Measurements from ENCODE around the gene ARID1B.

Gene ARID1B

GRCh38 chr6:156760377-156760776 lies 16.8 kb upstream of the ARID1B start:
- no peak overlapping the region for H4K91ac ChIP-seq (ENCODE audit: low read depth, low read length)
- H2BK5ac ChIP-seq (ENCODE audit: low read depth, low read length, poor library complexity), result no peak overlapping the region
- H3K36me3 ChIP-seq (ENCODE audit: control insufficient read depth in 1 of 2, insufficient read depth in 2 of 2, low read length in 2 of 2), result no peaks in the 10 kb centered on the region
- no peaks in the 10 kb centered on the region for H3K27me3 ChIP-seq (ENCODE audit: insufficient read depth, low read length)
- H3K4ac ChIP-seq (ENCODE audit: low read depth, low read length), result no peak overlapping the region
- WGBS (ENCODE audit: extremely low coverage, insufficient coverage, insufficient read length), result no CpG with 5 or more reads among the region's 4 CpGs
- no peak overlapping the region for H2BK12ac ChIP-seq (ENCODE audit: low read length)
- no peak overlapping the region for H3K27ac ChIP-seq (ENCODE audit: low read depth, low read length)
- H3K23ac ChIP-seq (ENCODE audit: low read length), result no peak overlapping the region
- H3K4me1 ChIP-seq (ENCODE audit: control insufficient read depth in 1 of 2, insufficient read depth in 2 of 2, low read length in 2 of 2), result no peaks in the 10 kb centered on the region
- no peaks in the 10 kb centered on the region for H3K79me1 ChIP-seq (ENCODE audit: low read length)
- DNase-seq, result no peak
- no peak overlapping the region for H3K14ac ChIP-seq (ENCODE audit: low read length)
- no peak overlapping the region for H2AK5ac ChIP-seq (ENCODE audit: low read length)
- H3K18ac ChIP-seq (ENCODE audit: low read length), result no peak overlapping the region
- H3K9me3 ChIP-seq (ENCODE audit: insufficient read depth, low read depth, low read length), result no peaks in the 10 kb centered on the region
- H4K8ac ChIP-seq (ENCODE audit: low read depth, low read length), result no peak overlapping the region
- H3K4me2 ChIP-seq (ENCODE audit: low read length), result no peak overlapping the region
- H2BK120ac ChIP-seq (ENCODE audit: insufficient read depth, low read length, poor library complexity), result no peak overlapping the region
- no peak overlapping the region for H4K12ac ChIP-seq (ENCODE audit: low read depth, low read length)
- no peak overlapping the region for H3K4me3 ChIP-seq (ENCODE audit: low read depth, low read length)
- H2AFZ ChIP-seq (ENCODE audit: insufficient read depth, low read length, poor library complexity), result no peak overlapping the region
- H3K79me2 ChIP-seq (ENCODE audit: control insufficient read depth, insufficient read depth, low read length, poor library complexity), result no peaks in the 10 kb centered on the region
- H3K9ac ChIP-seq (ENCODE audit: low read length), result no peak overlapping the region

GRCh38 chr6:156762547-156762946 lies 14.6 kb upstream of the ARID1B start:
- no peak for DNase-seq
- no peaks in the 10 kb centered on the region for H3K79me1 ChIP-seq (ENCODE audit: low read length)
- no peak overlapping the region for H3K23ac ChIP-seq (ENCODE audit: low read length)
- H3K79me2 ChIP-seq (ENCODE audit: control insufficient read depth, insufficient read depth, low read length, poor library complexity), result no peaks in the 10 kb centered on the region
- H3K36me3 ChIP-seq (ENCODE audit: control insufficient read depth in 1 of 2, insufficient read depth in 2 of 2, low read length in 2 of 2), result no peaks in the 10 kb centered on the region
- H3K27me3 ChIP-seq (ENCODE audit: insufficient read depth, low read length), result no peaks in the 10 kb centered on the region
- no peak overlapping the region for H3K9ac ChIP-seq (ENCODE audit: low read length)
- no peak overlapping the region for H4K12ac ChIP-seq (ENCODE audit: low read depth, low read length)
- no CpG with 5 or more reads among the region's 7 CpGs for WGBS (ENCODE audit: extremely low coverage, insufficient coverage, insufficient read length)
- no peak overlapping the region for H3K4ac ChIP-seq (ENCODE audit: low read depth, low read length)
- no peak overlapping the region for H2BK120ac ChIP-seq (ENCODE audit: insufficient read depth, low read length, poor library complexity)
- H3K4me2 ChIP-seq (ENCODE audit: low read length), result no peak overlapping the region
- no peak overlapping the region for H4K91ac ChIP-seq (ENCODE audit: low read depth, low read length)
- H3K18ac ChIP-seq (ENCODE audit: low read length), result no peak overlapping the region
- no peaks in the 10 kb centered on the region for H3K4me1 ChIP-seq (ENCODE audit: control insufficient read depth in 1 of 2, insufficient read depth in 2 of 2, low read length in 2 of 2)
- H4K8ac ChIP-seq (ENCODE audit: low read depth, low read length), result no peak overlapping the region
- no peak overlapping the region for H3K4me3 ChIP-seq (ENCODE audit: low read depth, low read length)
- no peak overlapping the region for H2BK12ac ChIP-seq (ENCODE audit: low read length)
- H3K27ac ChIP-seq (ENCODE audit: low read depth, low read length), result no peak overlapping the region
- H2BK5ac ChIP-seq (ENCODE audit: low read depth, low read length, poor library complexity), result no peak overlapping the region
- no peak overlapping the region for H3K14ac ChIP-seq (ENCODE audit: low read length)
- no peaks in the 10 kb centered on the region for H3K9me3 ChIP-seq (ENCODE audit: insufficient read depth, low read depth, low read length)
- no peak overlapping the region for H2AFZ ChIP-seq (ENCODE audit: insufficient read depth, low read length, poor library complexity)
- H2AK5ac ChIP-seq (ENCODE audit: low read length), result no peak overlapping the region

GRCh38 chr6:156765117-156765516 lies 12.1 kb upstream of the ARID1B start:
- H4K12ac ChIP-seq (ENCODE audit: low read depth, low read length), result no peak overlapping the region
- peak overlapping the region; percentile 2 for H3K4me3 ChIP-seq (ENCODE audit: low read depth, low read length)
- H2AK5ac ChIP-seq (ENCODE audit: low read length), result no peak overlapping the region
- H3K9ac ChIP-seq (ENCODE audit: low read length), result no peak overlapping the region
- no peak overlapping the region for H3K14ac ChIP-seq (ENCODE audit: low read length)
- no peak overlapping the region for H2AFZ ChIP-seq (ENCODE audit: insufficient read depth, low read length, poor library complexity)
- no peak overlapping the region for H3K23ac ChIP-seq (ENCODE audit: low read length)
- H4K91ac ChIP-seq (ENCODE audit: low read depth, low read length), result no peak overlapping the region
- no peak overlapping the region for H3K27ac ChIP-seq (ENCODE audit: low read depth, low read length)
- no peaks in the 10 kb centered on the region for H3K9me3 ChIP-seq (ENCODE audit: insufficient read depth, low read depth, low read length)
- no peaks in the 10 kb centered on the region for H3K4me1 ChIP-seq (ENCODE audit: control insufficient read depth in 1 of 2, insufficient read depth in 2 of 2, low read length in 2 of 2)
- H3K27me3 ChIP-seq (ENCODE audit: insufficient read depth, low read length), result no peaks in the 10 kb centered on the region
- H4K8ac ChIP-seq (ENCODE audit: low read depth, low read length), result no peak overlapping the region
- no peak overlapping the region for H2BK120ac ChIP-seq (ENCODE audit: insufficient read depth, low read length, poor library complexity)
- no peaks in the 10 kb centered on the region for H3K79me1 ChIP-seq (ENCODE audit: low read length)
- no peak overlapping the region for H3K18ac ChIP-seq (ENCODE audit: low read length)
- H3K4me2 ChIP-seq (ENCODE audit: low read length), result no peak overlapping the region
- no peak for DNase-seq
- no peak overlapping the region for H3K4ac ChIP-seq (ENCODE audit: low read depth, low read length)
- no CpG with 5 or more reads among the region's 10 CpGs for WGBS (ENCODE audit: extremely low coverage, insufficient coverage, insufficient read length)
- H3K79me2 ChIP-seq (ENCODE audit: control insufficient read depth, insufficient read depth, low read length, poor library complexity), result no peaks in the 10 kb centered on the region
- H3K36me3 ChIP-seq (ENCODE audit: control insufficient read depth in 1 of 2, insufficient read depth in 2 of 2, low read length in 2 of 2), result no peaks in the 10 kb centered on the region
- no peak overlapping the region for H2BK5ac ChIP-seq (ENCODE audit: low read depth, low read length, poor library complexity)
- H2BK12ac ChIP-seq (ENCODE audit: low read length), result no peak overlapping the region

- H3K79me2 ChIP-seq (ENCODE audit: control insufficient read depth, insufficient read depth, low read length, poor library complexity), result no peaks in the 10 kb centered on the region
- H3K4me2 ChIP-seq (ENCODE audit: low read length), result no peak overlapping the region
- no CpG with 5 or more reads among the region's 9 CpGs for WGBS (ENCODE audit: extremely low coverage, insufficient coverage, insufficient read length)
- H2BK120ac ChIP-seq (ENCODE audit: insufficient read depth, low read length, poor library complexity), result no peak overlapping the region
- no peaks in the 10 kb centered on the region for H3K36me3 ChIP-seq (ENCODE audit: control insufficient read depth in 1 of 2, insufficient read depth in 2 of 2, low read length in 2 of 2)
- no peak overlapping the region for H2AFZ ChIP-seq (ENCODE audit: insufficient read depth, low read length, poor library complexity)
- no peak overlapping the region for H3K23ac ChIP-seq (ENCODE audit: low read length)
- H3K18ac ChIP-seq (ENCODE audit: low read length), result no peak overlapping the region
- H3K4me3 ChIP-seq (ENCODE audit: low read depth, low read length), result no peak overlapping the region
- no peak overlapping the region for H2BK5ac ChIP-seq (ENCODE audit: low read depth, low read length, poor library complexity)
- H3K14ac ChIP-seq (ENCODE audit: low read length), result no peak overlapping the region
- no peak overlapping the region for H2BK12ac ChIP-seq (ENCODE audit: low read length)
- no peak overlapping the region for H2AK5ac ChIP-seq (ENCODE audit: low read length)
- no peaks in the 10 kb centered on the region for H3K27me3 ChIP-seq (ENCODE audit: insufficient read depth, low read length)
- H4K8ac ChIP-seq (ENCODE audit: low read depth, low read length), result no peak overlapping the region
- no peak overlapping the region for H4K12ac ChIP-seq (ENCODE audit: low read depth, low read length)
- no peaks in the 10 kb centered on the region for H3K79me1 ChIP-seq (ENCODE audit: low read length)
- H3K4ac ChIP-seq (ENCODE audit: low read depth, low read length), result no peak overlapping the region
- DNase-seq, result peak in 1 of 2 donors; percentile 15
- no peak overlapping the region for H3K9ac ChIP-seq (ENCODE audit: low read length)
- no peaks in the 10 kb centered on the region for H3K9me3 ChIP-seq (ENCODE audit: insufficient read depth, low read depth, low read length)
- H3K4me1 ChIP-seq (ENCODE audit: control insufficient read depth in 1 of 2, insufficient read depth in 2 of 2, low read length in 2 of 2), result no peaks in the 10 kb centered on the region
- no peak overlapping the region for H4K91ac ChIP-seq (ENCODE audit: low read depth, low read length)
- no peak overlapping the region for H3K27ac ChIP-seq (ENCODE audit: low read depth, low read length)
Measured at GRCh38 chr6:156767603-156768467, 9.3 kb upstream of the ARID1B start.

All from trophoblast cell (in vitro differentiated cells and primary cell).